Suprapubic skin (tissue), 4 donors: ENCODE data around the gene ACSM3.

Source experiments
- CTCF ChIP-seq, 2 donors: fragments of 200-600 bp in 1 of 2; fragments of 450-650 bp in 1 of 2; sonication (generic) in 1 of 2; IDR thresholded peaks; one replicate each; pipeline ENCODE4 v1.5.1; 2016 to 2019; ENCODE audit warnings: antibody characterized with exemption in 2 of 2, mild to moderate bottlenecking in 1 of 2, moderate library complexity in 1 of 2
- EP300 ChIP-seq: sonication (generic); formaldehyde crosslinking; IDR thresholded peaks from one replicate; pipeline ENCODE4 v1.6.1; 2017; ENCODE audit warnings: antibody characterized with exemption
- POLR2A ChIP-seq, 2 donors: fragments of 450-650 bp; IDR thresholded peaks; one replicate each; pipeline ENCODE4 v1.6.1; 2017; ENCODE audit warnings: antibody characterized with exemption in 2 of 2, mild to moderate bottlenecking in 2 of 2, moderate library complexity in 2 of 2
- POLR2AphosphoS5 ChIP-seq, 3 donors: sonication (generic); formaldehyde crosslinking; IDR thresholded peaks; one replicate each; pipeline ENCODE4 v1.6.1; 2017; ENCODE audit warnings: antibody characterized with exemption in 3 of 3

- TF ChIP-seq CTCF (IDR thresholded peaks at IDR 0.05) (no peak), EP300 (no peak), POLR2A (IDR thresholded peaks at IDR 0.05) (no peak), POLR2AphosphoS5 (IDR thresholded peaks at IDR 0.05) (no peak)
Measured at GRCh38 chr16:20818929-20819585, 55.2 kb downstream of the ACSM3 start.
